ENCODE results near the gene KIF17.

GRCh38 chr1:20616847-20617487 lies 100.8 kb downstream of the KIF17 start:
- TF ChIP-seq CTCF (conservative IDR thresholded peaks at IDR 0.05) = no peak
- TF ChIP-seq ZFX (IDR thresholded peaks at IDR 0.05) = no peak
